K562 (cell line): Measurements from ENCODE around the gene GRAMD4. TPM values are rescaled to one million over a fixed set of nuclear protein-coding genes. Genes with fewer than 3 reads are reported as not detected.

Experiments
- ATAC-seq: fragments of 200-7000 bp; cut with Tn5 transposase; 3 replicates; pipeline ENCODE4 v1.9.1; 2020; ENCODE audit warnings: moderate library complexity
- BruUV-seq: library from RNA; stranded (reverse); fragments of 400-500 nt; replicated peaks from 2 replicates; lab custom pipeline; 2021; lab: Mats Ljungman, UMichigan
- CTCF ChIA-PET: fragments of 300-600 bp; formaldehyde crosslinking; extraction: SDS; loops from one replicate; lab custom pipeline; 2021; ENCODE audit warnings: low intra/inter-chr PET ratio; lab: Yijun Ruan, JAX
- POLR2A ChIA-PET: fragments of 300-600, 350-650 bp; sonication (Branson Sonifier 250); formaldehyde crosslinking; extraction: SDS; loops from one replicate; lab custom pipeline; 2021; ENCODE audit warnings: antibody characterized with exemption, inconsistent platforms; lab: Yijun Ruan, JAX
- DNase-seq, 4 experiments: peaks; one replicate each; pipeline versions ENCODE4 v3.0.0 to v3.0.0-alpha.2; 2011 to 2018; ENCODE audit warnings: low spot score in 3 of 4, mixed read lengths in 3 of 4; ENCODE audit errors: extremely low read depth in 1 of 4
- FAIRE-seq: peaks from 2 replicates; lab custom pipeline; 2011; peaks lifted over from hg19 to GRCh38; lab: Jason Lieb, UNC
- H2AFZ ChIP-seq: 2 replicates; pipeline ENCODE4 v1.6.0; 2011; ENCODE audit warnings: low read depth, low read length, control low read depth, inconsistent platforms
- H3K27ac ChIP-seq: fragments of 200-600 bp; 3 replicates; pipeline ENCODE4 v1.8.0; 2011; ENCODE audit warnings: low read depth, mild to moderate bottlenecking, control low read depth, inconsistent platforms, low read length, moderate library complexity, mixed read lengths; ENCODE audit errors: extremely low read depth
- H3K27me3 ChIP-seq, 2 experiments: fragments of 300-600 bp in 1 of 2; 2 replicates in 1 of 2; 3 replicates in 1 of 2; pipeline versions ENCODE4 v1.6.0 to v1.8.0; 2011; ENCODE audit warnings: inconsistent platforms in 2 of 2, low read length in 2 of 2, mild to moderate bottlenecking in 1 of 2, mixed read lengths in 1 of 2, moderate library complexity in 1 of 2; ENCODE audit not compliant: control insufficient read depth in 2 of 2, insufficient read depth in 2 of 2
- H3K36me3 ChIP-seq: fragments of 300-600 bp; 3 replicates; pipeline ENCODE4 v1.8.0; 2011; ENCODE audit warnings: mild to moderate bottlenecking, low read length, inconsistent platforms; ENCODE audit not compliant: control insufficient read depth, insufficient read depth
- H3K4me1 ChIP-seq, 2 experiments: fragments of 200-600 bp in 1 of 2; replicated peaks in 1 of 2; 2 replicates in 1 of 2; 3 replicates in 1 of 2; pipeline versions ENCODE4 v1.5.1 to v1.8.0; 2011; ENCODE audit warnings: inconsistent platforms in 2 of 2, low read length in 2 of 2, mild to moderate bottlenecking in 1 of 2, mixed read lengths in 1 of 2, moderate library complexity in 1 of 2; ENCODE audit not compliant: control insufficient read depth in 2 of 2, insufficient read depth in 2 of 2
- H3K4me2 ChIP-seq: 2 replicates; pipeline ENCODE4 v1.6.1; 2011; ENCODE audit warnings: low read length, control low read depth, inconsistent platforms, mixed read lengths; ENCODE audit not compliant: insufficient read depth
- H3K4me3 ChIP-seq: fragments of 200-600 bp; sonication (generic), shearing (Covaris generic); 2 replicates; pipeline ENCODE4 v1.5.1; 2016; ENCODE audit warnings: control low read depth, inconsistent platforms
- H3K79me2 ChIP-seq: fragments of 200-600 bp; 3 replicates; pipeline ENCODE4 v1.8.0; 2011; ENCODE audit warnings: low read length, inconsistent platforms; ENCODE audit not compliant: control insufficient read depth, insufficient read depth
- H3K9ac ChIP-seq, 2 experiments: 2 replicates each; pipeline versions ENCODE4 v1.6.0 to v1.6.1; 2011; ENCODE audit warnings: low read depth in 2 of 2, low read length in 2 of 2, control low read depth in 1 of 2, inconsistent platforms in 1 of 2, mild to moderate bottlenecking in 1 of 2, mixed read lengths in 1 of 2; ENCODE audit not compliant: insufficient read depth in 1 of 2
- H3K9me1 ChIP-seq: one replicate; pipeline ENCODE4 v1.6.0; 2011; ENCODE audit warnings: inconsistent platforms, mild to moderate bottlenecking, low read length, moderate library complexity; ENCODE audit not compliant: control insufficient read depth, insufficient read depth
- H3K9me3 ChIP-seq: replicated peaks from 2 replicates; pipeline ENCODE4 v1.5.1; 2011; ENCODE audit warnings: low read depth, low read length, inconsistent platforms; ENCODE audit not compliant: control insufficient read depth, insufficient read depth
- H4K20me1 ChIP-seq: replicated peaks from 2 replicates; pipeline ENCODE4 v1.6.1; 2011; ENCODE audit warnings: low read length, inconsistent platforms, mixed read lengths; ENCODE audit not compliant: control insufficient read depth, insufficient read depth
- CSDE1 ChIP-seq, 2 experiments: fragments of 450-650 bp; IDR thresholded peaks; 2 replicates each; pipeline ENCODE4 v1.6.1; 2016; ENCODE audit warnings: mild to moderate bottlenecking in 1 of 2
- MCM3 ChIP-seq: fragments of 450-650 bp; IDR thresholded peaks from 2 replicates; pipeline ENCODE4 v1.6.1; 2016
- SAFB2 ChIP-seq: fragments of 200-400 bp; formaldehyde crosslinking; IDR thresholded peaks from 2 replicates; pipeline ENCODE4 v1.6.1; 2018; ENCODE audit warnings: borderline replicate concordance, low read length, low read depth, moderate library complexity; ENCODE audit not compliant: severe bottlenecking
- SETDB1 ChIP-seq: IDR thresholded peaks from one replicate; pipeline ENCODE4 v1.6.1; 2012; ENCODE audit warnings: low read length, control low read depth, inconsistent platforms
- SMAD3 ChIP-seq: fragments of 450-650 bp; formaldehyde crosslinking; conservative IDR thresholded peaks from 2 replicates; pipeline ENCODE4 v1.4.0; 2020; ENCODE audit warnings: mild to moderate bottlenecking
- TAF15 ChIP-seq: fragments of 200-400 bp; formaldehyde crosslinking; IDR thresholded peaks from 2 replicates; pipeline ENCODE4 v1.6.1; 2017; ENCODE audit warnings: mild to moderate bottlenecking, low read depth, low read length, moderate library complexity
- TBP ChIP-seq: optimal IDR thresholded peaks from 2 replicates; pipeline ENCODE3; 2011; ENCODE audit warnings: low read depth, low read length, improper control_type of control experiment
- ZNF551 ChIP-seq: fragments of 250-450 bp; sonication (Bioruptor Pico); IDR thresholded peaks from 2 replicates; pipeline ENCODE4 v1.5.0; 2021; ENCODE audit warnings: mild to moderate bottlenecking, moderate library complexity
- ZNF785 ChIP-seq: fragments of 250-450 bp; sonication (Bioruptor Pico); IDR thresholded peaks from 2 replicates; pipeline ENCODE4 v1.4.0; 2020; ENCODE audit warnings: mild to moderate bottlenecking
- WGBS: fragments of 100-300 bp; shearing (Covaris generic); methylation state at CpG from one replicate; pipeline ENCODE4 v1.1.6; 2016; ENCODE audit warnings: low coverage, mixed read lengths; ENCODE audit not compliant: insufficient coverage; ENCODE audit errors: missing lambda C conversion rate; 5-methylcytosine and 5-hydroxymethylcytosine counted together
- in situ Hi-C: fragments of 300-500 bp; cut with MboI; formaldehyde crosslinking; loops from 4 replicates; pipeline ENCODE4 v1.15.0; 2018; ENCODE audit warnings: inconsistent platforms, mixed read lengths
- intact Hi-C: fragments of 100-400 bp; cut with micrococcal nuclease; formaldehyde crosslinking; loops from 2 replicates; pipeline ENCODE4 v1.14.2; 2022
- polyA plus RNA-seq, 8 experiments: library from polyadenylated mRNA; depleted of rRNA in 4 of 8; stranded (reverse) in 5 of 8; unstranded in 3 of 8; fragments of >200 nt; fragmentation: Nextera tagmentation in 2 of 8; fragmentation: Illumina TruSeq in 1 of 8; extraction: Ambion mirVana in 2 of 8; extraction: Trizol in 1 of 8; gene quantifications; 2 replicates each; pipeline versions ENCODE4 v1.2.1 to v1.2.3, GENCODE V29; 2011 to 2014; ENCODE audit warnings: inconsistent platforms in 1 of 8, missing spikeins in 1 of 8
- total RNA-seq, 7 experiments: library from RNA; depleted of rRNA in 6 of 7; stranded (reverse); fragments of >200 nt in 6 of 7; fragmentation: Illumina TruSeq in 2 of 7; extraction: Trizol in 2 of 7; gene quantifications; 2 replicates each; pipeline versions ENCODE4 v1.2.1 to v1.2.3, GENCODE V29; 2011 to 2021; ENCODE audit warnings: low replicate concordance in 1 of 7

Gene GRAMD4
- total and polyA plus RNA-seq, 9 of the 15 experiments (the other 6 are each of a cell fraction or from before 2014, with no cell fraction given), result 0.18 to 44.8 (median 18.6) TPM

DNA sequence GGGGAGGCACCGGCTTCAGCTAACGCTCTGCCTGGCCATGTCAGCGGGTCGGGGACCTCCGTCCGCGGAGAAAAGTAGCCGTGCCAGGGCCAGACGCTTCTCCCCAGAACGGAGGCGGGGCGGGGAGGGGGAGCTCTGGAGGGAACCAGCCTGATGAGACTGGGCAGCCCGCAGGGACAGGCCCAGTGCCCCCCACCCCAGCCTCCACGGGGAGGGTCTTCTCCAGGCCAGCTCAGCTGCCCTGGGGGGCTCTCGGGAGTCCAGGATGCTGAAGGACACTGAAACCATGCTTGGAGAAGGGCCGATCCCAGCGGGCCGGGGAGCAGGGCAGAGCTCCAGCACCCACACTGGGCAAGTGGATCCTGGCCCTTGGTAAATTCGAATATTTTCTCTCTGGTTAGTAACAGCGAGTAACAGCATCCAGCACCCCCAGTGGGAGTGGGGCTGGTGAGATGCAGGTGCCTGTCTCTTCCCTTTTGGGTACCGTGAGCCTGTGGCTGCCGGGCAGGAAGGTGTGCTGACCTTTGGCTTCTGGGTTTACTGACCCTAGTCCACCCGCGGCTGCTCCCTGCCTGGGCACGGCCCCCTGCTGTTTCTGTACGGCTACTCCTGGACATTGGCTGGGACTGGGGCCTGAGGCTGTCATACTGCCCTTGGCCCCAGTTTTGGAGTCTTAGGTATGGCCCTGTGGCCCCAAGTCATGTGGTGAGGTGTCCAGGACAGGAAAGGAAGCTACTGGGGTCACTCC lies 35.8 kb downstream of the GRAMD4 start:
- ATAC-seq (no peak), FAIRE-seq (no peak), DNase-seq (no peak)
- no peak overlapping the region for H3K4me3 ChIP-seq
- H3K79me2 ChIP-seq, result peaks cover 34% of the 10 kb centered on the region
- peaks cover 18 to 57% of the 10 kb centered on the region in 2 experiments for H3K4me1 ChIP-seq
- peak overlapping the region in 1 of 2 experiments; percentile 17; a peak in 1 of 4 replicates for H3K9ac ChIP-seq
- H3K9me1 ChIP-seq, result no peaks in the 10 kb centered on the region
- no peak overlapping the region; the same call in 2 of the 3 replicates for H3K27ac ChIP-seq
- no peaks in the 10 kb centered on the region; the same call in 2 of the 3 replicates for H3K36me3 ChIP-seq
- intact Hi-C loops, result no loop called here
- in situ Hi-C loops, result no loop called here
- CTCF ChIA-PET, result no interaction called here
- no peak overlapping the region for H2AFZ ChIP-seq
- TF ChIP-seq CSDE1 (IDR thresholded peaks at IDR 0.05), result no peak
- TF ChIP-seq SMAD3 (CRISPR knock-in tag), result no peak
- TF ChIP-seq SETDB1, result no peak
- TF ChIP-seq ZNF551 (CRISPR knock-in tag), result no peak
- no peak for TF ChIP-seq SAFB2
- no peak for TF ChIP-seq TAF15
- TF ChIP-seq ZNF785 (CRISPR knock-in tag), result no peak
- no peak for TF ChIP-seq MCM3
- no peak for TF ChIP-seq TBP
- WGBS, result 85% methylated on average over 8 of the region's 26 CpGs
- no peak overlapping the region for H3K4me2 ChIP-seq
- BruUV-seq, result no TSS peak
- no peaks in the 10 kb centered on the region for H3K9me3 ChIP-seq
- H4K20me1 ChIP-seq, result no peaks in the 10 kb centered on the region
- H3K27me3 ChIP-seq, result no peaks in the 10 kb centered on the region
- POLR2A ChIA-PET, result no interaction called here
